H1 (cell line): ENCODE results near the gene NRXN3. TPM values are rescaled to one million over a fixed set of nuclear protein-coding genes. Genes with fewer than 3 reads are reported as not detected.

Experiments used
- CTCF ChIA-PET: fragments of 300-600 bp; sonication (Branson Sonifier 250); formaldehyde crosslinking; loops from one replicate; lab custom pipeline; 2021; ENCODE audit not compliant: partially characterized antibody; lab: Charles Lee
- POLR2A ChIA-PET: fragments of 300-600 bp; sonication (Branson Sonifier 250); formaldehyde crosslinking; loops from one replicate; lab custom pipeline; 2021; ENCODE audit warnings: inconsistent platforms; ENCODE audit not compliant: partially characterized antibody; lab: Charles Lee
- DNase-seq, 2 experiments: peaks; one replicate each; pipeline versions ENCODE4 v3.0.0 to v3.0.0-alpha.2; 2010 to 2022; ENCODE audit warnings: low spot score in 2 of 2, low read depth in 1 of 2, mixed read lengths in 1 of 2
- FAIRE-seq: peaks from 2 replicates; lab custom pipeline; 2011; peaks lifted over from hg19 to GRCh38; lab: Jason Lieb, UNC
- H2AFZ ChIP-seq: 2 replicates; pipeline ENCODE4 v1.8.1; 2012; ENCODE audit warnings: low read length, inconsistent platforms
- H2AK5ac ChIP-seq: 2 replicates; pipeline ENCODE4 v1.6.1; 2013; ENCODE audit warnings: low read depth, low read length
- H2BK120ac ChIP-seq: replicated peaks from 2 replicates; pipeline ENCODE3; 2013; ENCODE audit warnings: low read depth, low read length, inconsistent platforms
- H2BK12ac ChIP-seq: 2 replicates; pipeline ENCODE4 v1.6.1; 2013; ENCODE audit warnings: low read depth, low read length
- H2BK15ac ChIP-seq: 2 replicates; pipeline ENCODE4 v1.6.1; 2013; ENCODE audit warnings: low read length
- H2BK20ac ChIP-seq: 2 replicates; pipeline ENCODE4 v1.6.1; 2013; ENCODE audit warnings: low read length
- H2BK5ac ChIP-seq: 2 replicates; pipeline ENCODE4 v1.6.1; 2013; ENCODE audit warnings: low read depth, low read length
- H3K14ac ChIP-seq: 2 replicates; pipeline ENCODE4 v1.6.1; 2013; ENCODE audit warnings: inconsistent platforms; ENCODE audit not compliant: insufficient read length
- H3K18ac ChIP-seq: 2 replicates; pipeline ENCODE4 v1.6.1; 2013; ENCODE audit warnings: low read length; ENCODE audit errors: extremely low read depth
- H3K23ac ChIP-seq: 2 replicates; pipeline ENCODE4 v1.6.1; 2013; ENCODE audit warnings: inconsistent platforms; ENCODE audit not compliant: insufficient read length
- H3K23me2 ChIP-seq: 2 replicates; pipeline ENCODE4 v1.6.1; 2013; ENCODE audit warnings: low read depth, low read length
- H3K27ac ChIP-seq: 2 replicates; pipeline ENCODE4 v1.6.1; 2011; ENCODE audit warnings: low read depth, low read length, inconsistent platforms
- H3K27me3 ChIP-seq, 4 experiments: replicated peaks in 1 of 4; 1 replicate in 1 of 4; 2 replicates in 3 of 4; pipeline versions ENCODE4 v1.6.1 to v1.8.1; 2011 to 2013; ENCODE audit warnings: low read length in 3 of 4, mild to moderate bottlenecking in 3 of 4, inconsistent platforms in 2 of 4, mixed read lengths in 2 of 4, moderate library complexity in 1 of 4; ENCODE audit not compliant: control insufficient read depth in 3 of 4, insufficient read depth in 3 of 4; ENCODE audit errors: extremely low read depth in 1 of 4
- H3K36me3 ChIP-seq, 4 experiments: 2 replicates each; pipeline versions ENCODE4 v1.6.1 to v1.8.1; 2011 to 2013; ENCODE audit warnings: mild to moderate bottlenecking in 4 of 4, low read length in 3 of 4, moderate library complexity in 2 of 4, control low read depth in 1 of 4, inconsistent platforms in 1 of 4; ENCODE audit not compliant: insufficient read depth in 4 of 4, control insufficient read depth in 2 of 4
- H3K4ac ChIP-seq: replicated peaks from 2 replicates; pipeline ENCODE3; 2013; ENCODE audit warnings: low read length, low read depth, mixed read lengths, inconsistent platforms; ENCODE audit not compliant: insufficient read length
- H3K4me1 ChIP-seq, 4 experiments: replicated peaks in 1 of 4; 1 replicate in 1 of 4; 2 replicates in 3 of 4; pipeline versions ENCODE4 v1.6.1 to v1.8.1; 2011 to 2013; ENCODE audit warnings: low read length in 3 of 4, inconsistent platforms in 2 of 4, mixed read lengths in 1 of 4; ENCODE audit not compliant: insufficient read depth in 4 of 4, control insufficient read depth in 3 of 4
- H3K4me2 ChIP-seq, 2 experiments: 2 replicates each; pipeline versions ENCODE4 v1.6.1 to v1.8.1; 2011 to 2013; ENCODE audit warnings: low read depth in 2 of 2, low read length in 2 of 2, control low read depth in 1 of 2, inconsistent platforms in 1 of 2, mild to moderate bottlenecking in 1 of 2; ENCODE audit not compliant: insufficient read depth in 1 of 2
- H3K4me3 ChIP-seq, 4 experiments: fragments of 200-600, 300-600 bp in 1 of 4; sonication (generic), shearing (Covaris generic), sonication (Bioruptor Twin) in 1 of 4; 2 replicates each; pipeline versions ENCODE4 v1.5.1 to v1.8.1; 2011 to 2016; ENCODE audit warnings: low read length in 4 of 4, low read depth in 3 of 4, control low read depth in 2 of 4, inconsistent platforms in 2 of 4, mild to moderate bottlenecking in 2 of 4, mixed read lengths in 1 of 4, moderate library complexity in 1 of 4; ENCODE audit not compliant: insufficient read depth in 2 of 4; ENCODE audit errors: extremely low read depth in 1 of 4
- H3K56ac ChIP-seq: replicated peaks from 2 replicates; pipeline ENCODE3; 2013; ENCODE audit warnings: low read depth, mild to moderate bottlenecking, mixed read lengths, low read length, inconsistent platforms; ENCODE audit not compliant: insufficient read length
- H3K79me1 ChIP-seq: 2 replicates; pipeline ENCODE4 v1.6.1; 2013; ENCODE audit warnings: low read depth, low read length, control low read depth
- H3K79me2 ChIP-seq, 2 experiments: 2 replicates each; pipeline versions ENCODE4 v1.6.1 to v1.8.1; 2012 to 2013; ENCODE audit warnings: low read length in 2 of 2, mild to moderate bottlenecking in 2 of 2, inconsistent platforms in 1 of 2; ENCODE audit not compliant: insufficient read depth in 2 of 2, control insufficient read depth in 1 of 2
- H3K9ac ChIP-seq, 4 experiments: replicated peaks in 1 of 4; 1 replicate in 1 of 4; 2 replicates in 3 of 4; pipeline versions ENCODE4 v1.6.1 to v1.8.1; 2011 to 2013; ENCODE audit warnings: low read depth in 3 of 4, low read length in 3 of 4, control low read depth in 2 of 4, mild to moderate bottlenecking in 2 of 4, moderate library complexity in 2 of 4, inconsistent platforms in 1 of 4; ENCODE audit errors: extremely low read depth in 1 of 4
- H3K9me3 ChIP-seq, 2 experiments: 2 replicates each; pipeline versions ENCODE4 v1.6.1 to v1.8.1; 2012 to 2013; ENCODE audit warnings: mild to moderate bottlenecking in 2 of 2, moderate library complexity in 2 of 2, control low read depth in 1 of 2, inconsistent platforms in 1 of 2, low read depth in 1 of 2, low read length in 1 of 2, mixed read lengths in 1 of 2; ENCODE audit not compliant: insufficient read depth in 2 of 2
- H4K20me1 ChIP-seq, 2 experiments: replicated peaks in 1 of 2; 2 replicates each; pipeline versions ENCODE3 to v1.8.1; 2011 to 2013; ENCODE audit warnings: inconsistent platforms in 2 of 2, low read length in 2 of 2, mild to moderate bottlenecking in 1 of 2; ENCODE audit not compliant: insufficient read depth in 2 of 2, control insufficient read depth in 1 of 2
- H4K5ac ChIP-seq: 2 replicates; pipeline ENCODE4 v1.6.1; 2013; ENCODE audit warnings: low read length, low read depth, mixed read lengths, inconsistent platforms; ENCODE audit not compliant: insufficient read length
- H4K8ac ChIP-seq: 2 replicates; pipeline ENCODE4 v1.8.0; 2013; ENCODE audit warnings: mild to moderate bottlenecking, moderate library complexity, low read length, inconsistent platforms; ENCODE audit not compliant: insufficient read depth; ENCODE audit errors: extremely low read depth
- H4K91ac ChIP-seq: replicated peaks from 2 replicates; pipeline ENCODE3; 2013; ENCODE audit warnings: low read length, mixed read lengths, inconsistent platforms; ENCODE audit not compliant: insufficient read length
- ASH2L ChIP-seq: fragments of 200-600, 300-600 bp; sonication (generic); IDR thresholded peaks from one replicate; pipeline ENCODE4 v1.7.1; 2017; ENCODE audit warnings: low read length
- CHD1 ChIP-seq: IDR thresholded peaks from 2 replicates; pipeline ENCODE4 v1.6.1; 2012; ENCODE audit warnings: low read depth, low read length, improper control_type of control experiment
- CREB1 ChIP-seq: IDR thresholded peaks from 2 replicates; pipeline ENCODE4 v1.6.1; 2012; ENCODE audit warnings: inconsistent platforms
- EZH2 ChIP-seq: fragments of 200-600 bp; sonication (generic); IDR thresholded peaks from 2 replicates; pipeline ENCODE4 v1.7.1; 2012; ENCODE audit warnings: low read depth, mild to moderate bottlenecking, moderate library complexity, low read length, inconsistent platforms; ENCODE audit not compliant: severe bottlenecking
- GTF2F1 ChIP-seq: IDR thresholded peaks from 2 replicates; pipeline ENCODE4 v1.6.1; 2012; ENCODE audit warnings: low read depth, low read length, improper control_type of control experiment, borderline replicate concordance
- HDAC2 ChIP-seq, 2 experiments: fragments of 300-600 bp in 1 of 2; sonication (generic) in 1 of 2; IDR thresholded peaks; 2 replicates each; pipeline ENCODE4 v1.6.1; 2011 to 2012; ENCODE audit warnings: low read depth in 2 of 2, low read length in 2 of 2, mild to moderate bottlenecking in 2 of 2, moderate library complexity in 2 of 2, borderline replicate concordance in 1 of 2, inconsistent platforms in 1 of 2
- PHF8 ChIP-seq: fragments of 200-600 bp; sonication (generic); conservative IDR thresholded peaks from 2 replicates; pipeline ENCODE4 v1.7.1; 2012; ENCODE audit warnings: low read depth, mild to moderate bottlenecking, inconsistent platforms, low read length, moderate library complexity
- POLR2A ChIP-seq, 2 experiments: IDR thresholded peaks; 1 replicate in 1 of 2; 2 replicates in 1 of 2; pipeline ENCODE4 v1.6.1; 2011; ENCODE audit warnings: low read depth in 2 of 2, low read length in 2 of 2, mild to moderate bottlenecking in 2 of 2; ENCODE audit errors: control extremely low read depth in 1 of 2
- POLR2AphosphoS5 ChIP-seq: IDR thresholded peaks from 2 replicates; pipeline ENCODE4 v1.6.1; 2011; ENCODE audit warnings: low read depth, low read length
- RFX5 ChIP-seq: IDR thresholded peaks from 2 replicates; pipeline ENCODE4 v1.6.1; 2011; ENCODE audit warnings: low read depth, low read length, improper control_type of control experiment, borderline replicate concordance
- RNF2 ChIP-seq: fragments of 200-900, 300-1000 bp; sonication (generic); IDR thresholded peaks from 2 replicates; pipeline ENCODE4 v1.7.1; 2016; ENCODE audit warnings: borderline replicate concordance, low read depth, mild to moderate bottlenecking, antibody characterized with exemption, low read length; ENCODE audit not compliant: poor library complexity, severe bottlenecking; ENCODE audit errors: missing control alignments
- SIX5 ChIP-seq: IDR thresholded peaks from 2 replicates; pipeline ENCODE4 v1.6.1; 2011; ENCODE audit warnings: mild to moderate bottlenecking, low read depth, low read length
- USF2 ChIP-seq: IDR thresholded peaks from 2 replicates; pipeline ENCODE4 v1.6.1; 2011; ENCODE audit warnings: low read length, improper control_type of control experiment
- YY1 ChIP-seq: IDR thresholded peaks from 2 replicates; pipeline ENCODE4 v1.6.1; 2011; ENCODE audit warnings: low read depth, mild to moderate bottlenecking, low read length
- WGBS, 2 experiments: shearing (Covaris generic) in 1 of 2; methylation state at CpG; one replicate each; pipeline versions ENCODE4 v1.1.6 to v1.1.7; 2013 to 2015; ENCODE audit warnings: low lambda C conversion rate in 2 of 2, mixed read lengths in 2 of 2, inconsistent platforms in 1 of 2, low coverage in 1 of 2, missing lambda C conversion rate in 1 of 2; ENCODE audit not compliant: insufficient replicate concordance in 2 of 2, insufficient coverage in 1 of 2, insufficient read length in 1 of 2; ENCODE audit errors: extremely low coverage in 1 of 2, missing lambda C conversion rate in 1 of 2; 5-methylcytosine and 5-hydroxymethylcytosine counted together
- polyA plus RNA-seq, 7 experiments: library from polyadenylated mRNA; depleted of rRNA in 3 of 7; stranded (reverse) in 5 of 7; unstranded in 2 of 7; fragments of >200 nt in 5 of 7; fragments of 200-250 nt in 2 of 7; gene quantifications; 1 replicate in 5 of 7; 2 replicates in 1 of 7; 4 replicates in 1 of 7; pipeline versions ENCODE4 v1.2.1 to v1.2.3, GENCODE V29; 2011 to 2013; ENCODE audit warnings: missing spikeins in 2 of 7, mixed read lengths in 2 of 7
- total RNA-seq: library from RNA; stranded (reverse); fragmentation: NEBNext Ultra II Directional; extraction: Animal tissue kit (Norgen Biotek cat#: 25700); gene quantifications from 2 replicates; pipeline ENCODE4 v1.2.1, GENCODE V29; 2021

The NRXN3 gene
- total and polyA plus RNA-seq, 2 of the 8 experiments (the other 6 are each of a cell fraction or from before 2014, with no cell fraction given), result 2.6 to 4.1 TPM

GRCh38 chr14:78688503-78688902 lies 518.3 kb downstream of the NRXN3 start:
- Histone ChIP-seq H2BK5ac (no peak overlapping the region), H3K9me3 (no peaks in the 10 kb centered on the region), H3K79me1 (no peaks in the 10 kb centered on the region), H2AFZ (no peak overlapping the region), H3K79me2 (no peaks in the 10 kb centered on the region), H2BK120ac (no peak overlapping the region), H3K4ac (no peak overlapping the region), H2BK20ac (no peak overlapping the region), H3K56ac (no peak overlapping the region), H3K4me1 (no peaks in the 10 kb centered on the region), H3K4me2 (no peak overlapping the region), H3K36me3 (no peaks in the 10 kb centered on the region), H3K18ac (no peak overlapping the region), H3K27me3 (no peaks in the 10 kb centered on the region), H3K14ac (no peak overlapping the region), H2AK5ac (no peak overlapping the region), H3K27ac (no peak overlapping the region), H3K4me3 (no peak overlapping the region), H3K23ac (no peak overlapping the region), H4K20me1 (no peaks in the 10 kb centered on the region), H3K23me2 (no peaks in the 10 kb centered on the region; the same call in 1 of the 2 replicates), H2BK15ac (no peak overlapping the region), H4K91ac (no peak overlapping the region), H4K8ac (no peak overlapping the region), H4K5ac (no peak overlapping the region), H2BK12ac (no peak overlapping the region), H3K9ac (no peak overlapping the region)
- no peak for DNase-seq
- CTCF ChIA-PET, result interaction anchor here (1.1 kb wide), 1 partner anchor 9 kb away, joined by 3 read pairs; no protein-coding TSS in a partner anchor
- FAIRE-seq, result no peak
- 82% methylated on average over 1 of the region's 1 CpG; no CpG with 5 or more reads in 1 of the 2 experiments for WGBS, 2 experiments
- POLR2A ChIA-PET, result no interaction called here
- TF ChIP-seq ASH2L, result no peak
- TF ChIP-seq PHF8, result no peak
- TF ChIP-seq CHD1, result no peak
- no peak for TF ChIP-seq EZH2
- TF ChIP-seq CREB1, result no peak
- no peak for TF ChIP-seq HDAC2 (IDR thresholded peaks at IDR 0.05; ENCODE audit: borderline replicate concordance in 1 of 2, low read depth in 2 of 2, low read length in 2 of 2)
- no peak for TF ChIP-seq GTF2F1
- TF ChIP-seq POLR2AphosphoS5, result no peak
- TF ChIP-seq USF2, result no peak
- TF ChIP-seq POLR2A (IDR thresholded peaks at IDR 0.05; ENCODE audit: control extremely low read depth in 1 of 2, low read depth in 2 of 2, low read length in 2 of 2), result no peak
- TF ChIP-seq RFX5, result no peak
- TF ChIP-seq YY1, result no peak
- no peak for TF ChIP-seq SIX5
- TF ChIP-seq RNF2, result no peak
